Measurements from ENCODE around the gene TBC1D4. TPM values are rescaled to one million over a fixed set of nuclear protein-coding genes. Genes with fewer than 3 reads are reported as not detected.

TBC1D4 gene
- total RNA-seq, 1 experiment from 2014 or later = 5.5 TPM

GRCh38 chr13:75446874-75447273 lies 35.1 kb downstream of the TBC1D4 start:
- no peaks in the 10 kb centered on the region for H3K36me3 ChIP-seq (ENCODE audit: control insufficient read depth, insufficient read depth, low read length)
- in situ Hi-C loops (cut with HindIII; ENCODE audit: low pct_unique_long_range_greater_than_20kb, low sequenced_read_pairs) (no loop called here), intact Hi-C loops (cut with micrococcal nuclease; ENCODE audit: unreplicated experiment) (no loop called here)
- H3K9me3 ChIP-seq (ENCODE audit: control insufficient read depth, insufficient read depth, low read depth, low read length) = no peaks in the 10 kb centered on the region
- no peak for TF ChIP-seq SIN3A (IDR thresholded peaks at IDR 0.05; ENCODE audit: borderline replicate concordance, insufficient read depth, low read depth, low read length)
- TF ChIP-seq POLR2AphosphoS5 (IDR thresholded peaks at IDR 0.05; ENCODE audit: low read depth, low read length) = no peak
- no peak for TF ChIP-seq REST (IDR thresholded peaks at IDR 0.05; ENCODE audit: insufficient read depth in 1 of 2, low read depth in 2 of 2, low read length in 1 of 2)
- TF ChIP-seq CTCF (IDR thresholded peaks at IDR 0.05) = no peak
- no peak for TF ChIP-seq TCF7L2 (IDR thresholded peaks at IDR 0.05; ENCODE audit: low read depth, low read length)
- ATAC-seq = no peak
- no peaks in the 10 kb centered on the region; the same call in 1 of the 2 replicates for H3K4me1 ChIP-seq (ENCODE audit: control insufficient read depth, insufficient read depth, low read length)
- H3K27me3 ChIP-seq (ENCODE audit: control insufficient read depth, insufficient read depth, low read length) = no peaks in the 10 kb centered on the region
- no peak overlapping the region for H3K27ac ChIP-seq (ENCODE audit: low read length)
- CTCF ChIA-PET = no interaction called here
- POLR2A ChIA-PET = no interaction called here
- DNase-seq (ENCODE audit: low read depth, low spot score) = no peak
- BruUV-seq (replicated peaks) = no TSS peak
- H3K4me3 ChIP-seq (ENCODE audit: low read depth in 2 of 2, low read length in 2 of 2) = no peak overlapping the region

GRCh38 chr13:75445717-75446499 lies 36.1 kb downstream of the TBC1D4 start:
- Histone ChIP-seq H3K4me1 (ENCODE audit: control insufficient read depth, insufficient read depth, low read length) (no peaks in the 10 kb centered on the region; the same call in 1 of the 2 replicates), H3K27ac (ENCODE audit: low read length) (no peak overlapping the region), H3K36me3 (ENCODE audit: control insufficient read depth, insufficient read depth, low read length) (no peaks in the 10 kb centered on the region), H3K4me3 (ENCODE audit: low read depth in 2 of 2, low read length in 2 of 2) (no peak overlapping the region), H3K9me3 (ENCODE audit: control insufficient read depth, insufficient read depth, low read depth, low read length) (no peaks in the 10 kb centered on the region), H3K27me3 (ENCODE audit: control insufficient read depth, insufficient read depth, low read length) (no peaks in the 10 kb centered on the region)
- DNase-seq (ENCODE audit: low read depth, low spot score) (no peak), ATAC-seq (no peak)
- CTCF ChIA-PET = no interaction called here
- intact Hi-C loops (cut with micrococcal nuclease; ENCODE audit: unreplicated experiment) = no loop called here
- in situ Hi-C loops (cut with HindIII; ENCODE audit: low pct_unique_long_range_greater_than_20kb, low sequenced_read_pairs) = no loop called here
- TF ChIP-seq TCF7L2 (IDR thresholded peaks at IDR 0.05; ENCODE audit: low read depth, low read length) = no peak
- no peak for TF ChIP-seq SIN3A (IDR thresholded peaks at IDR 0.05; ENCODE audit: borderline replicate concordance, insufficient read depth, low read depth, low read length)
- no peak for TF ChIP-seq CTCF (IDR thresholded peaks at IDR 0.05)
- no peak for TF ChIP-seq POLR2AphosphoS5 (IDR thresholded peaks at IDR 0.05; ENCODE audit: low read depth, low read length)
- no peak for TF ChIP-seq REST (IDR thresholded peaks at IDR 0.05; ENCODE audit: insufficient read depth in 1 of 2, low read depth in 2 of 2, low read length in 1 of 2)
- BruUV-seq (replicated peaks) = no TSS peak
- POLR2A ChIA-PET = interaction anchor here (0.6 kb wide), 1 partner anchor 41 kb away, joined by 8 read pairs; no protein-coding TSS in a partner anchor

All from Panc1 (cell line).